ENCODE data around the gene CRELD2. TPM values are rescaled to one million over a fixed set of nuclear protein-coding genes. Genes with fewer than 3 reads are reported as not detected.

Gene CRELD2, protein sequence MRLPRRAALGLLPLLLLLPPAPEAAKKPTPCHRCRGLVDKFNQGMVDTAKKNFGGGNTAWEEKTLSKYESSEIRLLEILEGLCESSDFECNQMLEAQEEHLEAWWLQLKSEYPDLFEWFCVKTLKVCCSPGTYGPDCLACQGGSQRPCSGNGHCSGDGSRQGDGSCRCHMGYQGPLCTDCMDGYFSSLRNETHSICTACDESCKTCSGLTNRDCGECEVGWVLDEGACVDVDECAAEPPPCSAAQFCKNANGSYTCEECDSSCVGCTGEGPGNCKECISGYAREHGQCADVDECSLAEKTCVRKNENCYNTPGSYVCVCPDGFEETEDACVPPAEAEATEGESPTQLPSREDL
- total RNA-seq (10 to 100 TPM; 21.5 to 43.3 TPM), polyA plus RNA-seq (ENCODE audit: insufficient read length in 2 of 2) (10 to 100 TPM; 44.9 to 61.3 TPM)
- long read RNA-seq, donor 1, transcript CRELD2-201 (10 exons, 1,357 nt), result major isoform, 22 of 33 reads
- long read RNA-seq, donor 1, partial matches to known transcripts, result 7 of 33 reads
- long read RNA-seq, donor 1, other reads (novel, unspliced or antisense), result 0 of 33 reads
- long read RNA-seq, donor 2, transcript CRELD2-201 (10 exons, 1,357 nt), result major isoform, 10 of 13 reads
- long read RNA-seq, donor 2, partial matches to known transcripts, result 0 of 13 reads
- long read RNA-seq, donor 2, other reads (novel, unspliced or antisense), result 0 of 13 reads
- long read RNA-seq, donor 3, transcript CRELD2-201 (10 exons, 1,357 nt), result major isoform, 10 of 10 reads
- long read RNA-seq, donor 3, partial matches to known transcripts, result 0 of 10 reads
- long read RNA-seq, donor 3, other reads (novel, unspliced or antisense), result 0 of 10 reads
- long read RNA-seq, donor 4, transcript CRELD2-201 (10 exons, 1,357 nt), result major isoform, 19 of 37 reads
- long read RNA-seq, donor 4, partial matches to known transcripts, result 11 of 37 reads
- long read RNA-seq, donor 4, other reads (novel, unspliced or antisense), result 0 of 37 reads

DNA sequence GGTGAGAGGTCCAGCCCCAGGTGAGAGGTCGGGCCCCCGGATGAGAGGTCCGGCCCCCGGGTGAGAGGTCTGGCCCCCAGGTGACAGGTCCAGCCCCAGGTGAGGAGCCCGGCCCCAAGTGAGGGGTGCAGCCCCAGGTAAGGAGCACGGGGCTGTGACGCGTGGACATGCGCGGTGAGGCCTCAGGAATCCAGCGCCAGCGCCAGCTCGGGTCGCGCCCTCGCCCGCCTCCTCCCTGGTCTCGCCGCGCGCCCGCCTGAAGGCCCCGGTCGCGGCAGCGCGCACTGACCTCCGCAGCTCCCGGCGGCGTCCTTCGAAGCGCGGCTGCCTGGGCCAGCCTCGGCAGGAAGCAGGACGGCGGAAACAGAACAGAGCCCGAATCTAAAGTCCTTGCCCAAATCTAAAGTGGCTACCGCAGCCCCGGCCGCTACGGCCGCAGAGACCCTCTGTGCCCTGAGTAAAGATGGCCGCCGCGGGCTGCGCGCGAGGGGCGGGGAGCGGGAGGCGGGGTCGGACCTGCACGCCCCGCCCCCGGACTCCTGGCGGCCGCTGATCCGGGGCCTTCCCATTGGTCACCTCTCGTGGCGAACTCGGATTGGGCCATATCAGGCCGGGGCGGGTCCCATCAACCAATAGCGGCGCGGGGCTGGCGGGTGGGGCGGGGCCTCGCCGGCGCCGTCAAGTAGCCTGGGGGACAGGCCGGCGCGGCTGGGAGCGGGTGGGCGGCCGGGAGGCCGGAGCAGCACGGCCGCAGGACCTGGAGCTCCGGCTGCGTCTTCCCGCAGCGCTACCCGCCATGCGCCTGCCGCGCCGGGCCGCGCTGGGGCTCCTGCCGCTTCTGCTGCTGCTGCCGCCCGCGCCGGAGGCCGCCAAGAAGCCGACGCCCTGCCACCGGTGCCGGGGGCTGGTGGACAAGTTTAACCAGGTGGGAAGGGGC is at the start of gene CRELD2, which contains the start of gene ALG12:
TSS of gene CRELD2 (plus strand) at position 661 of the 937 bp plus-strand sequence. CDS start at position 797, 136 bp downstream.
TSS of gene ALG12 (minus strand) at position 465 of the 937 bp plus-strand sequence. CDS start 4,673 bp downstream, outside the sequence.
- Histone ChIP-seq H3K36me3 (ENCODE audit: control insufficient read depth, insufficient read depth, low read length) (peaks cover 58% of the 10 kb centered on the region), H3K4me1 (ENCODE audit: control insufficient read depth, insufficient read depth, low read length) (peaks cover 24% of the 10 kb centered on the region), H3K4me3 (ENCODE audit: low read depth, low read length) (peak within 1 kb of the TSS; percentile 77), H3K27ac (ENCODE audit: low read depth, low read length) (peak within 1 kb of the TSS; percentile 85), H3K27me3 (ENCODE audit: control insufficient read depth, insufficient read depth, low read length) (no peaks in the 10 kb centered on the region), H3K9me3 (ENCODE audit: control insufficient read depth, insufficient read depth, low read length) (no peaks in the 10 kb centered on the region)
- 0% methylated on average over 103 of the region's 103 CpGs for WGBS (ENCODE audit: insufficient coverage)
- DNase-seq (ENCODE audit: low read depth in 4 of 6, low spot score in 6 of 6), result peak; percentile 87 to 99 (median 94)

DNA sequence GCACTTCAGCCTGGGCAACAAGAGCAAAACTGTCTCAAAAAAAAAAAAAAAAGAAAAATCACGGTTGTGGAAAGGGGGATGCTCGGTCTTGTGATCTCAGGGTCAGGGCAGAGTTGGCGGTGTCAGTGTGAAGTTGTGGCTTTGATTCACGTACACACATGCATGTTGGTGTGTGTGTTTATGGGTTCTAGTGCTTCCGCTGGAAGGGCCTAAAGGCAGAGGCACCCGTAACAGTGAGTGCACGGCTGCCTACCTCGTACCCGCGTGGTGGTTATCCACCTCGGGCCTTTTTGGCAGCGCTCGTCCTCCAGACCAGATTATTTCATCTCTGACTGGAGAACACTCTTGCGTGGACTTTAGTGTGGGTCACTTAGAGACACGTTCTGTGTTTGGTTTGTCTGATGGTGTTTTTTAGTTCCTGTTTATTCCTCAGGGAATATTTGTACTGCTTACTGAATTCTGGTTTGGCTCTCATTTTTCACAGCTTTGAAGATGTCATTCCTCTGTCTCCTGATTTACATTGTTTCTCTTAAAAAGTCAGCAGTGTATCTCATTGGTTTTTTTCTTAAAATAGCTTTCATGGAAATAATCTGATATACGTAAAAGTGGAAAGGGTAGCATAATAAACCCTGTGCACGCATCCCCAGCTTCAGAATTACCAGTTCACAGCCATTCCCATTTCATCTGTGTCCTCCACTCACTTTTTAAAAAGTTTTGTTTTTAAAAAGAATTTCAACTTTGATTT is 49.2 kb upstream of the CRELD2 start:
- no peak for DNase-seq (ENCODE audit: low read depth in 4 of 6, low spot score in 6 of 6)
- Histone ChIP-seq H3K36me3 (ENCODE audit: control insufficient read depth, insufficient read depth, low read length) (peaks cover 3% of the 10 kb centered on the region), H3K27me3 (ENCODE audit: control insufficient read depth, insufficient read depth, low read length) (no peaks in the 10 kb centered on the region), H3K4me1 (ENCODE audit: control insufficient read depth, insufficient read depth, low read length) (no peaks in the 10 kb centered on the region), H3K27ac (ENCODE audit: low read depth, low read length) (no peak overlapping the region), H3K4me3 (ENCODE audit: low read depth, low read length) (no peak overlapping the region), H3K9me3 (ENCODE audit: control insufficient read depth, insufficient read depth, low read length) (peaks cover 6% of the 10 kb centered on the region)
- whole genome bisulfite sequencing (ENCODE audit: insufficient coverage), result 98% methylated on average over 15 of the region's 17 CpGs

DNA sequence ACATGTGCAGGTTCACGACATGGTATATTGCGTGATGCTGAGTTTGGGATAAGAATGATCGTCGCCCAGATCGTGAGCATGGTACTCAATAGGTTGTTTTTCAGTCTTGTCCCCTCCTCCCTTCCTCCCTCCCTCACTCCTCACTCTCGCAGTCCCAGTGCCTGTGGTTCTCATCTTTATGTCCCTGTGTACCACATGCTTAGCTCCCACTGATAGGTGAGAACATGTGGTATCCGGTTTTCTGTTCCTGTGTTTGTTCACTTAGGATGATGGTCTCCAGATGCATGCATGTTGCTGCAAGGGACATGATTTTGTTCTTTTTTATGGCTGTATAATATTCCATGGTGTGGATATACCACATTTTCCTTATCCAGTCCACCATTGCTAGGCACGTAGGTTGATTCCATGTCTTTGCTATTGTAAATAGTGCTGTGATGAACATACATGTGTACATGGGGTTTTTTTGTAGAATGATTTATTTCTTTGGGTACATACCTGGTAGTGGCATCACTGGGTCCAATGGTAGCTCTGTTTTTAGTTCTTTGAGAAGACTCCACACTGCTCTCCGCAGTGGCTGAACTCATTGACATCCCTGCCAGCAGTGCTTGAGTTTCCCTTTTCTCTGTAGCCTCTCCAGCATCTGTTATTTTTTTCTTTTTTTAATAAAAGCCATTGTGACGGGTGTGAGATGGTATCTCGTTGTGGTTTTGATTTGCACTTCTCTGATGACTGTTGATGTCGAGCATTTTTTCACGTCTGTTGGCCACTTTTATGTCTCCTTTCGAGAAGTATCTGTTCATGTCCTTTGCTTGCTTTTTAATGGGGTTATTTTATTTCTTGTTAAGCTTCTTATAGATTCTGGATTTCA is 48.4 kb upstream of the CRELD2 start:
- Histone ChIP-seq H3K27me3 (ENCODE audit: control insufficient read depth, insufficient read depth, low read length) (no peaks in the 10 kb centered on the region), H3K36me3 (ENCODE audit: control insufficient read depth, insufficient read depth, low read length) (peaks cover 3% of the 10 kb centered on the region), H3K4me1 (ENCODE audit: control insufficient read depth, insufficient read depth, low read length) (no peaks in the 10 kb centered on the region), H3K4me3 (ENCODE audit: low read depth, low read length) (no peak overlapping the region), H3K27ac (ENCODE audit: low read depth, low read length) (no peak overlapping the region), H3K9me3 (ENCODE audit: control insufficient read depth, insufficient read depth, low read length) (peaks cover 6% of the 10 kb centered on the region)
- no CpG with 5 or more reads among the region's 14 CpGs for whole genome bisulfite sequencing (ENCODE audit: insufficient coverage)
- DNase-seq (ENCODE audit: low read depth in 4 of 6, low spot score in 6 of 6), result no peak

DNA sequence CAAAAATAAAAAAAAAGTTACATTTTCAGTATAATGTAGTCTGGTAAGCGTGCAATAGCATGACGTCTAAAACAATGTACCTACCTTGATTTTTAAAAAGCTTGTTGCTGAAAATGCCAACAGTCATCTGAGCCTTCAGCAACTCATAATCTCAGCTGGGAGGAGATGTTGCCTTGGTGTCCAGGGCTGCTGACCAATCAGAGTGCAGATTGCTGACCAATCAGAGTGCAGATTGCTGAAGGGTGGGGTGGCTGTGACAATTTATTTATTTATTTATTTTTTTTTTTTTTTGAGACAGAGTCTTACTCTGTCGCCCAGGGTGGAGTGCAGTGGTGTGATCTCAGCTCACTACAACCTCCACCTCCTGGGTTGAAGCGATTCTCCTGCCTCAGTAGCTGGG is 47.0 kb upstream of the CRELD2 start:
- no peaks in the 10 kb centered on the region for H3K4me1 ChIP-seq (ENCODE audit: control insufficient read depth, insufficient read depth, low read length)
- H3K36me3 ChIP-seq (ENCODE audit: control insufficient read depth, insufficient read depth, low read length), result peaks cover 6% of the 10 kb centered on the region
- peaks cover 6% of the 10 kb centered on the region for H3K9me3 ChIP-seq (ENCODE audit: control insufficient read depth, insufficient read depth, low read length)
- no peak overlapping the region for H3K27ac ChIP-seq (ENCODE audit: low read depth, low read length)
- H3K27me3 ChIP-seq (ENCODE audit: control insufficient read depth, insufficient read depth, low read length), result no peaks in the 10 kb centered on the region
- no peak overlapping the region for H3K4me3 ChIP-seq (ENCODE audit: low read depth, low read length)
- no CpG with 5 or more reads among the region's 4 CpGs for WGBS (ENCODE audit: insufficient coverage)
- no peak for DNase-seq (ENCODE audit: low read depth in 4 of 6, low spot score in 6 of 6)

DNA sequence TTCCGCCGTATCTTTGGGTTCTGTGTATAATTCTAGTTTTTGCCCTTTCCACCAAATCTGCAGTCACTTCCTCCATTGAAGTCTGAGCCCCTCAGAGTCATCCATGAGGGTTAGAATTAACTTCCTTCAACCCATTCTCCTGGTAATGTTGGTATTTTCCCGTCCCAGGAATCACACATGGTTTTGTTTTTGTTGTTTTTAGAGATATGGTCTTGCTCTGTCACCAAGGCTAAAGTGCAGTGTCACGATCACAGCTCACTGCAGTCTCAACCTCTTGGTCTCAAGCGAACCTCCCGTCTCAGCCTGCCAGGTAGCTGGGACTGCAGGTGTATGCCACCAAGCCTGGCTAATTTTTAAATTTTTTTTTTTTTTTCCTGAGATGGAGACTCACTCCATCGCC is 46.1 kb upstream of the CRELD2 start:
- Histone ChIP-seq H3K9me3 (ENCODE audit: control insufficient read depth, insufficient read depth, low read length) (peaks cover 6% of the 10 kb centered on the region), H3K27me3 (ENCODE audit: control insufficient read depth, insufficient read depth, low read length) (no peaks in the 10 kb centered on the region), H3K4me1 (ENCODE audit: control insufficient read depth, insufficient read depth, low read length) (no peaks in the 10 kb centered on the region), H3K27ac (ENCODE audit: low read depth, low read length) (no peak overlapping the region), H3K36me3 (ENCODE audit: control insufficient read depth, insufficient read depth, low read length) (peaks cover 6% of the 10 kb centered on the region), H3K4me3 (ENCODE audit: low read depth, low read length) (no peak overlapping the region)
- WGBS (ENCODE audit: insufficient coverage), result 82% methylated on average over 3 of the region's 7 CpGs
- DNase-seq (ENCODE audit: low read depth in 4 of 6, low spot score in 6 of 6), result no peak

DNA sequence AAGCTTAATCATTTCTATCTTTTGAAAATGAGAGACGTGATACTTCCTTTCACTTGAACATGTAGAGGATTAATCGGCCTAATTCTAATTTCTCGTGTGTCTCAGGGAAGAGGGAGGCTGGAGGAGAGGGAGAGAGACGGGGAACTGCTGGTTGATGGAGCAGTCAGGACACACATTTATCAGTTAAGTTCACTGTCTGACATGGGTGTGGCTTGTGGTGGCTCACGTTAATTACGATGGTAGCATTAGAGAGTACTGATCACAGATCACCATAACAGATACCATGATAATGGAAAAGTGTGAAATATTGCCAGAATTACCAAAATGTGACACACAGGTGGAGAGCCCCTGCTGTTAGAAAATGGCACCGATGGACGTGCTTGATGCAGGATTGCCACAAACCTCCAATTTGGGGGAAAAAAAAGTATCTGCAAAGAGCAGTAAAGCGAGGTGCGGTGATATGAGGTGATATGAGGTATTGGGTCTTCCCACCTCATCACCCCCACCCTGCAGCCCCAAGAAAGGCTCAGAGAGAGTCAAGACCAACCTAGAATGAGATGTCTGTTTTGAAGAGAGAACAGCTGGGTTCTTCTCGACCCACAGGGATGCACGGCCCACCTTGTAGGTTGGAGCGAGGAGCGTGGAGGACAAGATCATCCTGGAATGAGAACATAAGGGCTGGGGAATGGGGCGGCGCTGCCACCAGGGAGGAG is 45.0 kb upstream of the CRELD2 start:
- Histone ChIP-seq H3K27me3 (ENCODE audit: control insufficient read depth, insufficient read depth, low read length) (no peaks in the 10 kb centered on the region), H3K4me1 (ENCODE audit: control insufficient read depth, insufficient read depth, low read length) (no peaks in the 10 kb centered on the region), H3K36me3 (ENCODE audit: control insufficient read depth, insufficient read depth, low read length) (peaks cover 6% of the 10 kb centered on the region), H3K27ac (ENCODE audit: low read depth, low read length) (no peak overlapping the region), H3K4me3 (ENCODE audit: low read depth, low read length) (no peak overlapping the region), H3K9me3 (ENCODE audit: control insufficient read depth, insufficient read depth, low read length) (peaks cover 6% of the 10 kb centered on the region)
- no peak for DNase-seq (ENCODE audit: low read depth in 4 of 6, low spot score in 6 of 6)
- WGBS (ENCODE audit: insufficient coverage), result 95% methylated on average over 11 of the region's 16 CpGs

DNA sequence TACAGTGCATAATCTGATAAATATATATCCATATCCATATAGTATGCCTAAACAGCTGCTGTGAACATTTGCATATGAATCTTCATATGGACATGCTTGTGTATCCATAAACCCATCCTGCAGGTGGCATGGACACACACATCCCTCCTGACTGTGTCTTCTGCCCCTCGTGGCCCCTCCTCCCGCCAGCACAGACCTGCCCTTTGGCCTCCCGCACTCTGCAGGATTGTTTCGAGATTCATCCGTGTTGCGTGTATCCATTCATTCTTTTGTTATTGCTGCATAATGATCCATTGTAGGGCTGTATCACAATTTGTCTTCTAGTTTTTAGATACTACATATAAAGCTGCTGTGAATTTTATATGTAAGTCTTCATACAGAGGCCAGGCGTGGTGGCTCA is 40.8 kb upstream of the CRELD2 start:
- Histone ChIP-seq H3K27me3 (ENCODE audit: control insufficient read depth, insufficient read depth, low read length) (no peaks in the 10 kb centered on the region), H3K4me3 (ENCODE audit: low read depth, low read length) (no peak overlapping the region), H3K4me1 (ENCODE audit: control insufficient read depth, insufficient read depth, low read length) (peaks cover 5% of the 10 kb centered on the region), H3K27ac (ENCODE audit: low read depth, low read length) (no peak overlapping the region), H3K9me3 (ENCODE audit: control insufficient read depth, insufficient read depth, low read length) (peaks cover 2% of the 10 kb centered on the region), H3K36me3 (ENCODE audit: control insufficient read depth, insufficient read depth, low read length) (peaks cover 6% of the 10 kb centered on the region)
- no peak for DNase-seq (ENCODE audit: low read depth in 4 of 6, low spot score in 6 of 6)
- WGBS (ENCODE audit: insufficient coverage), result 100% methylated on average over 5 of the region's 7 CpGs
